OCI-LY3 (cell line): ENCODE measurements around the gene HOXB3.

Experiments
- H2AFZ ChIP-seq: fragments of 200-600, 300-600 bp; shearing (Covaris generic); 2 replicates; pipeline ENCODE4 v1.6.0; 2014; ENCODE audit warnings: antibody characterized with exemption, low read depth, low read length
- H3K27ac ChIP-seq: fragments of 200-600, 300-600 bp; sonication (generic); 2 replicates; pipeline ENCODE4 v1.5.1; 2014; ENCODE audit warnings: mild to moderate bottlenecking, low read length, moderate library complexity, mixed read lengths
- H3K27me3 ChIP-seq: fragments of 200-600, 300-600 bp; sonication (generic); 2 replicates; pipeline ENCODE4 v1.6.1; 2014; ENCODE audit warnings: low read depth, low read length, mixed read lengths
- H3K36me3 ChIP-seq: fragments of 200-600, 300-600 bp; sonication (generic); replicated peaks from 2 replicates; pipeline ENCODE3; 2014; ENCODE audit warnings: low read depth, low read length, mixed read lengths
- H3K4me1 ChIP-seq: fragments of 300-600, 200-600 bp; sonication (generic); 2 replicates; pipeline ENCODE4 v1.6.1; 2014; ENCODE audit warnings: low read length, mixed read lengths
- H3K4me2 ChIP-seq: fragments of 200-600, 300-600 bp; sonication (generic); 2 replicates; pipeline ENCODE4 v1.6.1; 2014; ENCODE audit warnings: low read length, mixed read lengths
- H3K4me3 ChIP-seq: fragments of 300-600, 200-600 bp; sonication (generic); 2 replicates; pipeline ENCODE4 v1.5.1; 2014; ENCODE audit warnings: antibody characterized with exemption, mild to moderate bottlenecking, low read length, moderate library complexity
- H3K79me2 ChIP-seq: fragments of 300-600, 200-600 bp; shearing (Covaris generic); 2 replicates; pipeline ENCODE4 v1.6.1; 2014; ENCODE audit warnings: mild to moderate bottlenecking, low read length, mixed read lengths
- H3K9ac ChIP-seq: fragments of 300-600, 200-600 bp; shearing (Covaris generic); 2 replicates; pipeline ENCODE4 v1.6.0; 2014; ENCODE audit warnings: mild to moderate bottlenecking, low read length, moderate library complexity
- H3K9me3 ChIP-seq: fragments of 200-600, 300-600 bp; shearing (Covaris generic); 2 replicates; pipeline ENCODE4 v1.6.1; 2014; ENCODE audit warnings: low read length, mixed read lengths; ENCODE audit not compliant: insufficient read depth
- H4K20me1 ChIP-seq: fragments of 200-600, 300-600 bp; sonication (generic); 2 replicates; pipeline ENCODE4 v1.6.1; 2016; ENCODE audit warnings: low read length, mixed read lengths; ENCODE audit not compliant: insufficient read depth
- CTCF ChIP-seq: fragments of 200-600, 300-600 bp; sonication (generic); IDR thresholded peaks from 2 replicates; pipeline ENCODE4 v1.5.1; 2014; ENCODE audit warnings: antibody characterized with exemption, low read length, low read depth
- EZH2phosphoT487 ChIP-seq: fragments of 200-600 bp; shearing (Covaris generic); IDR thresholded peaks from 2 replicates; pipeline ENCODE4 v1.6.1; 2018; ENCODE audit warnings: antibody characterized with exemption, mixed run types, low read depth

HOXB3 gene

GRCh38 chr17:48624118-48624517, 34.1 kb upstream of the HOXB3 start:
- Histone ChIP-seq H3K27me3 (peaks cover 44% of the 10 kb centered on the region), H3K4me2 (no peak overlapping the region), H4K20me1 (no peaks in the 10 kb centered on the region), H3K4me1 (peaks cover 5% of the 10 kb centered on the region; the same call in 1 of the 2 replicates), H3K27ac (no peak overlapping the region), H3K4me3 (no peak overlapping the region), H3K36me3 (no peaks in the 10 kb centered on the region), H3K9me3 (no peaks in the 10 kb centered on the region), H3K9ac (no peak overlapping the region), H2AFZ (no peak overlapping the region), H3K79me2 (no peaks in the 10 kb centered on the region)
- TF ChIP-seq CTCF (no peak), EZH2phosphoT487 (no peak)

GRCh38 chr17:48623583-48623982, 33.5 kb upstream of the HOXB3 start:
- Histone ChIP-seq H3K4me2 (no peak overlapping the region), H3K27ac (no peak overlapping the region), H3K4me1 (peaks cover 7% of the 10 kb centered on the region; the same call in 1 of the 2 replicates), H3K9ac (no peak overlapping the region), H3K9me3 (no peaks in the 10 kb centered on the region), H3K36me3 (no peaks in the 10 kb centered on the region), H4K20me1 (no peaks in the 10 kb centered on the region), H2AFZ (no peak overlapping the region), H3K79me2 (no peaks in the 10 kb centered on the region), H3K4me3 (no peak overlapping the region), H3K27me3 (peaks cover 45% of the 10 kb centered on the region)
- no peak for TF ChIP-seq EZH2phosphoT487
- no peak for TF ChIP-seq CTCF

- Histone ChIP-seq H3K9me3 (no peaks in the 10 kb centered on the region), H3K79me2 (no peaks in the 10 kb centered on the region), H3K36me3 (no peaks in the 10 kb centered on the region), H3K27ac (no peak overlapping the region), H3K4me3 (no peak overlapping the region), H3K9ac (no peak overlapping the region), H4K20me1 (no peaks in the 10 kb centered on the region), H2AFZ (no peak overlapping the region), H3K4me1 (peaks cover 12% of the 10 kb centered on the region), H3K4me2 (no peak overlapping the region), H3K27me3 (peaks cover 46% of the 10 kb centered on the region)
- TF ChIP-seq EZH2phosphoT487: no peak
- no peak for TF ChIP-seq CTCF
Measured at GRCh38 chr17:48622857-48623256, 32.8 kb upstream of the HOXB3 start.

GRCh38 chr17:48621410-48622392, 31.7 kb upstream of the HOXB3 start:
- Histone ChIP-seq H3K36me3 (no peaks in the 10 kb centered on the region), H3K79me2 (no peaks in the 10 kb centered on the region), H3K4me1 (peaks cover 7% of the 10 kb centered on the region), H3K4me3 (no peak overlapping the region), H3K27me3 (peaks cover 55% of the 10 kb centered on the region), H2AFZ (no peak overlapping the region), H3K4me2 (no peak overlapping the region), H3K9me3 (no peaks in the 10 kb centered on the region), H3K27ac (no peak overlapping the region), H4K20me1 (no peaks in the 10 kb centered on the region), H3K9ac (no peak overlapping the region)
- TF ChIP-seq EZH2phosphoT487: no peak
- no peak for TF ChIP-seq CTCF
